ENCODE results near the gene RWDD4.

Gene RWDD4

DNA sequence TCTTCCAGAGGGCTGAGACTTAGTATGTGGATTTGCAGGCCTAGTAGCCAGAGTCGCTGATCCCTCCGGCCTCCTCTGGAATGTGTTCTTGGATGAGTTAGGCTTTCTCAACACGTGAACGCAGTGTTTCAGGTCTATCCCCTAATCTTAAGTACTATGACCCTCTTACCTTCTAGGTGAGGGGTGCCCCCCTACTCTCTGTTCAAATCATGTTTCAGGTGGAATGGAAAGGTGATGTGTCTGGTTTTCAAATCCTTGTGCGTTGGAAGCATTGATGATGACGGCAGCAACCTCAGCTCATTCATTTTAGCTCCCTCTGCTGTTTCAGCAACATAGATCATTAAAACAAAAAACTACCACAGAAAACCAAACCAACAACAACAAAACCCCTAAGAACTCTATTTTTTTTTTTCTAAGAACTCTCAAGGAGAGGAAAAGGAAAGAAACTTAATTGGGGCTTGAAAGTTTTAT, 56.4 kb downstream of the RWDD4 start:
- H3K27ac ChIP-seq = no peak overlapping the region
- TF ChIP-seq ZFX (IDR thresholded peaks at IDR 0.05; ENCODE audit: borderline replicate concordance) = no peak
- TF ChIP-seq, protein P1, sequence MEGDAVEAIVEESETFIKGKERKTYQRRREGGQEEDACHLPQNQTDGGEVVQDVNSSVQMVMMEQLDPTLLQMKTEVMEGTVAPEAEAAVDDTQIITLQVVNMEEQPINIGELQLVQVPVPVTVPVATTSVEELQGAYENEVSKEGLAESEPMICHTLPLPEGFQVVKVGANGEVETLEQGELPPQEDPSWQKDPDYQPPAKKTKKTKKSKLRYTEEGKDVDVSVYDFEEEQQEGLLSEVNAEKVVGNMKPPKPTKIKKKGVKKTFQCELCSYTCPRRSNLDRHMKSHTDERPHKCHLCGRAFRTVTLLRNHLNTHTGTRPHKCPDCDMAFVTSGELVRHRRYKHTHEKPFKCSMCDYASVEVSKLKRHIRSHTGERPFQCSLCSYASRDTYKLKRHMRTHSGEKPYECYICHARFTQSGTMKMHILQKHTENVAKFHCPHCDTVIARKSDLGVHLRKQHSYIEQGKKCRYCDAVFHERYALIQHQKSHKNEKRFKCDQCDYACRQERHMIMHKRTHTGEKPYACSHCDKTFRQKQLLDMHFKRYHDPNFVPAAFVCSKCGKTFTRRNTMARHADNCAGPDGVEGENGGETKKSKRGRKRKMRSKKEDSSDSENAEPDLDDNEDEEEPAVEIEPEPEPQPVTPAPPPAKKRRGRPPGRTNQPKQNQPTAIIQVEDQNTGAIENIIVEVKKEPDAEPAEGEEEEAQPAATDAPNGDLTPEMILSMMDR (IDR thresholded peaks at IDR 0.05) = peak; percentile 50

DNA sequence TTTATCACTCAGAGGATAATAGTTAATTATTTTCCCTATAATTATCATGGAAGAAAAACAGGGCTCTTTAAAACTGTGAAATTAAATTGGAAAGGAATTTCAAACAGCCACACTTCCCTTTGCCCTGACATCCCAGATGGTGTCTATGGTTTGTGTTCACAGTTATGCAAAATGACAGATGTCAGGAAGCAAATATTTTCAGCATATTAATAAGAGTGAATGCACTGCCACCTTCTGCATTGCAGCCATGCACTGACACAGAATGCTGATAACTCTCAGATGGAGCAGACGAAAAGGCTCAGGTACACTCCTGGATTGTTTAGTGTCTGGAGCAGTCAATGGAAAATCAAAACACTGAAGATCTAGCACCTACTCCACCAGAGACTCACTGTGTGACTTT, 57.6 kb downstream of the RWDD4 start:
- no peak overlapping the region for H3K27ac ChIP-seq
- TF ChIP-seq, protein P1 (IDR thresholded peaks at IDR 0.05) = no peak
- TF ChIP-seq ZFX (IDR thresholded peaks at IDR 0.05; ENCODE audit: borderline replicate concordance) = no peak

DNA sequence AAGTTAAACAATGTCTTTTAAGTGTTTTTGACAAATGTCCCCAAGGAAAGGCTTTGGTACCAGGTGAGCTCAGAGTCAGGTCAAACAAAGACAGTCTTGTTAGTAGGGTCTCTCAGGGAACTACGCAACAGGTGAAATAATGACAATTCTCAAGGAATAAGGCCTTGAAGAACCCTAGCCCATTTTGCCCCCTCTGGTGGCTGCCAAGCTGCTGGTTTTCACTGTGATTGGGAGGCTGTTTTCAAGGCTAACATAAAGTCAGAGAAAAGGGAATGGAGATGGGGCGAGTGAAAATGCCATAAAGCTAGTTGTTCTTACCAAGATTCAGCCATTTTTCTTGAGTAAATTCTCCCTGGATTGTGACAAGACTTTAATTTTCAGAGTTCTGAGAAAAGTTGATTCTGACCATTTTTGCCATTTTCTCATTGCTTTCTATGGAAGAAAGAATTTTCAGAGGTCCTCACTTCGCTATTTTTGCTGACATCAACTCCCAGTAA, 58.7 kb downstream of the RWDD4 start:
- H3K27ac ChIP-seq = no peak overlapping the region
- TF ChIP-seq, protein P1 (IDR thresholded peaks at IDR 0.05) = peak; percentile 22
- TF ChIP-seq ZFX (IDR thresholded peaks at IDR 0.05; ENCODE audit: borderline replicate concordance) = no peak

DNA sequence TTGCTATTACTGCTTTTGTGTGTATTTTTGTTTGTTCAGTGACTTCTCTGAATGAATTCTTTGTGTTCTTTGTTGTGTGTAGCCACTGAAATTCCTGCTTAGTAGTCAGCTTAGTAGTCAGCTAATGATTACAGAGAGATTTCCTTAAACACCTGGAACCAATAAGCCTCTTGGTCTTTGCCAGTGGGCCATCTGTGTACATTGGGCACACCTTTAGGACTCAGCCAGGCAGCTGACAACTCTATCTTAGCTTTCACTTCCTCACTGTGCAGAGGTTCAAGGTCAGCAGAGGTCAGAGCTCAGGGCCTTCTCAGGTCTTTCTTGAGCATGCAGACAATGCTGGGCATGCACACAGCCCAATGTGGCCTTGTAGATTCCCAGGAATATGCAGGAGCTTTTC, 59.3 kb downstream of the RWDD4 start:
- no peak for TF ChIP-seq ZFX (IDR thresholded peaks at IDR 0.05; ENCODE audit: borderline replicate concordance)
- TF ChIP-seq, protein P1 (IDR thresholded peaks at IDR 0.05) = no peak
- no peak overlapping the region for H3K27ac ChIP-seq

DNA sequence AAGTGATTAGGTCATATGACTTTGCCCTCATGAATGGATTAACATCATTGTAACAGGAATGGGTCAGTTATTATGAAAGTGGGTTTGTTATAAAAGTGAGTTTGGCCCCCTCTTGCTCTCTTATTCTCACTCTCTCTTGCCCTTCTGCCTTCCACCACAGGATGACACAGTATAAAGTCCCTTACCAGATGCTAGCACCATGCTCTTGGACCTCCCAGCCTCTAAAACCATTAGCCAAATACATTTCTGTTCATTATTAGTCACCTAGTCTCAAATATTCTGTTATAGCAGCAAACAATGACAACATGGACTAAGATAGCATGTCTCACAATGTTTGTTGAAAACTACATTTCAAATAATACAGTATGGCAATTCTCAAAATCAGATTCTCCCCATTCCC, 59.7 kb downstream of the RWDD4 start:
- TF ChIP-seq, protein P1 (IDR thresholded peaks at IDR 0.05) = no peak
- TF ChIP-seq ZFX (IDR thresholded peaks at IDR 0.05; ENCODE audit: borderline replicate concordance) = no peak
- no peak overlapping the region for H3K27ac ChIP-seq

DNA sequence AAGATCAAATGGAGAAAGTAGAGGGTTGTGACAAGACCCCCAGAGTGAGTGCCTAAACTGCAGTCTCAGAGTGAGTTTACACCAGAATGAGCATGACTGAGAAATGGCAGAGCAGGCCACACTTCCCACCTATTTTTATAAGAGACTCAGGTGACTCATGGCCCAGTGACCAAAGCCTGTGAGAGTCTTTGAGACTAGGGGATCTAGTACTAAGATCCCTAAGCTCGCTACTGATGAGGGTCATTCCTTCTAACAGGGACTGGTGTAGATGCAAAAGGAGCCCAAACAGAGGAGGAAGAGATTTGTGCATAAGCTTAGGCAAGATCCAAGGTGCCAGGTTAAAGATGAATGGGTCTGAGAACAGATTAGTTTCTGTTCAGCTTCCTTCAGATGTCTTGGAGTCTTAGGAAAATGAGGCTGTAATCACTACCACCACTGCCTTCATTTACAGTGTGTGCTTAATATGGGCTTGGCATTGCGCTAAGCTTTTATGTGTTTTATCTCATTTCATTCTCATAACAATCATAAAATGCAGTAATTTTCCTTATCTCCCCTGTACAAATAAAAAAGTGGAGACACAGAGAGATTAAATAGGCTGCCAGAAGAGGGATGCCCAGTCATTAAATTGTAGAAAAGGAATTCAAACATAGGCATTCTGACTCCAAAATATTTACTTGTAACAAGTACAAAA, 62.8 kb downstream of the RWDD4 start:
- no peak overlapping the region for H3K27ac ChIP-seq
- TF ChIP-seq, protein P1 (IDR thresholded peaks at IDR 0.05) = no peak
- no peak for TF ChIP-seq ZFX (IDR thresholded peaks at IDR 0.05; ENCODE audit: borderline replicate concordance)

DNA sequence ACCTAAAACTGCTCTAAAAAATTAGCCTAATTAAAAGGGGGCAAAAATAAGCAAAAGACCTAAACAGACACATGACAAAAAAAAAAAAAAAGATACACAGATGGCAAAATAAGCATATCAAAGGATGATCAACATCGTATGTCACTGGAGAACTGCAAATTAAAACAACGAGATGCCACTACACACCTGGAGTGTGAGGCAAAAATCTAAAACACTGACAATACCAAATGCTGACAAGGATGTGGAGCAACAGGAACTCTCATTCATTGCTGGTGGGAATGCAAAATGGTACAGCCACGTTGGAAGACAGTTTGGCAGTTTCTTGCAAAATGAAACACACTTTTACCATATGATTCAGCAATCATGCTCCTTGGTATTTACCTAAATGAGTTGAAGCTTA, 64.2 kb downstream of the RWDD4 start:
- H3K27ac ChIP-seq = no peak overlapping the region
- TF ChIP-seq, protein P1 (IDR thresholded peaks at IDR 0.05) = no peak
- TF ChIP-seq ZFX (IDR thresholded peaks at IDR 0.05; ENCODE audit: borderline replicate concordance) = no peak

Data from 22Rv1 (cell line).